PC-3 (cell line): ENCODE data around the gene FOXO4.

Experiments
- CTCF ChIP-seq: fragments of 300-600 bp; sonication (generic); conservative IDR thresholded peaks from 2 replicates; pipeline ENCODE4 v1.5.1; 2017; ENCODE audit warnings: antibody characterized with exemption, low read depth, mild to moderate bottlenecking, low read length
- EZH2 ChIP-seq: fragments of 300-600 bp; sonication (generic); IDR thresholded peaks from one replicate; pipeline ENCODE4 v1.6.1; 2017; ENCODE audit warnings: antibody characterized with exemption, mild to moderate bottlenecking, low read length; ENCODE audit not compliant: unreplicated experiment

- TF ChIP-seq CTCF (no peak), EZH2 (no peak)
Measured at GRCh38 chrX:71095033-71095432, 618 bp upstream of the FOXO4 start.
